Chondrocyte (in vitro differentiated cells): Measurements from ENCODE around the gene CNN1. TPM values are rescaled to one million over a fixed set of nuclear protein-coding genes. Genes with fewer than 3 reads are reported as not detected.
A peak's percentile ranks its signal among the peaks of the same experiment; 100 is the strongest.

ENCODE experiments used
- DNase-seq: peaks from one replicate; pipeline ENCODE4 v3.0.0; 2021; ENCODE audit warnings: mixed read lengths, low spot score
- H3K27ac Mint-ChIP-seq: one replicate; pipeline ENCODE4 v1.8.0; 2021; ENCODE audit warnings: mild to moderate bottlenecking, moderate library complexity, mixed read lengths; ENCODE audit not compliant: unreplicated experiment
- H3K27me3 Mint-ChIP-seq: 2 replicates; pipeline ENCODE4 v1.8.0; 2021; ENCODE audit warnings: low read depth, mixed read lengths
- H3K36me3 Mint-ChIP-seq: 2 replicates; pipeline ENCODE4 v1.8.0; 2021; ENCODE audit warnings: low read depth, mixed read lengths
- H3K4me1 Mint-ChIP-seq: 2 replicates; pipeline ENCODE4 v1.8.0; 2021; ENCODE audit warnings: low read depth, mild to moderate bottlenecking, mixed read lengths
- H3K4me3 Mint-ChIP-seq: one replicate; pipeline ENCODE4 v1.8.0; 2021; ENCODE audit warnings: mild to moderate bottlenecking, moderate library complexity, mixed read lengths; ENCODE audit not compliant: unreplicated experiment
- H3K9me3 Mint-ChIP-seq: 2 replicates; pipeline ENCODE4 v1.8.0; 2021; ENCODE audit warnings: low read depth, mixed read lengths
- CTCF ChIP-seq: fragments of 200-600 bp; sonication (generic); IDR thresholded peaks from 2 replicates; pipeline ENCODE4 v1.5.0; 2021; ENCODE audit warnings: antibody characterized with exemption, mild to moderate bottlenecking, moderate library complexity
- total RNA-seq: library from RNA; stranded (reverse); gene quantifications from 3 replicates; pipeline ENCODE4 v1.2.1, GENCODE V29; 2021

The CNN1 gene
- total RNA-seq, 1 donor from 2014 or later, result 199 TPM

DNA sequence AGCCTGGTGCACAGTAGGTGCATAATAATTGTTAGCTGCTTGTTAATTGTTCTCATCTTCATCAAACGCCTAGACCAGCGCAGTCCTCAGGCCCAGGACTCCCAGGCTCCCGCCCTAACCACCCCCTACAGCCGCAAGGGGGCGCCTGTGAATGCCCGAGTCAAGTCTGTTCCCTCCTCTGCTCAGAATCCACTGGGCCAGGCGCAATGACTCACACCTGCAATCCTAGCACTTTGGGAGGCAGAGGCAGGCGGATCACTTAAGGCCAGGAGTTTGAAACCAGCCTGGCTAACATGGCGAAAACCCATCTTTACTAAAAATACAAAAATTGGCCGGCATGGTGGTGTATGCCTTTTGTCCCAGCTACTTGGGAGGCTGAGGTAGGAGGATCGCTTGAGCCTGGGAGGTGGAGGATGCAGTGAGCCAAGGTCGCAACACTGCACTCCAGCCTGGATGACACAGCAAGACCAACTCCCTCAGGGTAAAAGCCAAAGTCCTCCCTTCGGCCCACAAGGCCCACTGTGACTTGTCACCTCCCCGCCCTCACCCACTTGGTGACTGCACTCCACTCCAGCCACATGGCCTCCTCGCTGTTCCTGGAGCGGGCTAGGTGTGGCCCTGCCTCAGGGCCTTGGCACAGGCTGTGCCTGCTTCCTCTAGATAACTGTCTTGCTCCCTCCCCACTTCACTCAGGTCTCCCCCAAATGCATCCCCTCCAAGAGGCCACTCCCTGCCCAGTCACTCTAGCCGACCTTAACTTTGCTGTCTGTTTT is 42.1 kb upstream of the CNN1 start:
- Mint-ChIP-seq H3K27ac (peak overlapping the region; percentile 59), H3K4me1 (no peaks in the 10 kb centered on the region), H3K4me3 (no peak overlapping the region), H3K9me3 (no peaks in the 10 kb centered on the region), H3K36me3 (peaks cover 8% of the 10 kb centered on the region), H3K27me3 (no peaks in the 10 kb centered on the region)
- peak; percentile 83 for TF ChIP-seq CTCF
- no peak for DNase-seq

GRCh38 chr19:11499220-11499726 is 39.4 kb upstream of the CNN1 start:
- no peaks in the 10 kb centered on the region for H3K27me3 Mint-ChIP-seq
- H3K9me3 Mint-ChIP-seq, result no peaks in the 10 kb centered on the region
- H3K4me1 Mint-ChIP-seq, result peaks cover under 1% of the 10 kb centered on the region

DNA sequence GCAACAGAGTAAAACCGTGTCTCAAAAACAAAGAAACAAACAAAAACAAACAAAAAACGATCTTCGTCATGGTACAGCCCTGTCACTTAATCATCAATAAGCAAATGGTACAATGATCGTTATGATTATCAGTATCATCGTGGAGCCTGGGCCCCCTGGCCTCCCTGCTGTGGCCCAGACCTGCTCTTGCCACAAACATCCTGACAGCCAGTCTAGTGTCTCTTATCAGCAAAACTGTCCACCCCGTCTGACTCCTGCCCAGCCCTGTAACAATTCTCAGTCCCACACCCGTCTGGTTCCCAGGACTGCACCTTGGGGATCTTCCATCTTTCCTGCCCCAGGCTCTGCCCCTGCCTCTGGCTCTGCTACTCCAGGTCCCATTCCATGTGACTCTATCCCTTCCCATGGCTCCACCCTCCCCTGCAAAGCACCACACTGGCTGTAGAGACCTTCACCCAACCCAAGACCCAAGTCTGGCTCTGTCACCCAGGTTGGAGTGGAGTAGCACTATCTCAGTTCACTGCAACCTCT is 38.7 kb upstream of the CNN1 start:
- Mint-ChIP-seq H3K27me3 (no peaks in the 10 kb centered on the region), H3K36me3 (peaks cover 10% of the 10 kb centered on the region), H3K4me3 (no peak overlapping the region), H3K9me3 (no peaks in the 10 kb centered on the region), H3K27ac (no peak overlapping the region), H3K4me1 (peaks cover 7% of the 10 kb centered on the region)
- no peak for DNase-seq
- TF ChIP-seq CTCF, result no peak

More at GRCh38 chr19:11499220-11499726, 39.4 kb upstream of the CNN1 start:
- Mint-ChIP-seq H3K36me3 (peaks cover 11% of the 10 kb centered on the region), H3K4me3 (no peak overlapping the region), H3K27ac (no peak overlapping the region)
- DNase-seq, result no peak
- TF ChIP-seq CTCF, result no peak

DNA sequence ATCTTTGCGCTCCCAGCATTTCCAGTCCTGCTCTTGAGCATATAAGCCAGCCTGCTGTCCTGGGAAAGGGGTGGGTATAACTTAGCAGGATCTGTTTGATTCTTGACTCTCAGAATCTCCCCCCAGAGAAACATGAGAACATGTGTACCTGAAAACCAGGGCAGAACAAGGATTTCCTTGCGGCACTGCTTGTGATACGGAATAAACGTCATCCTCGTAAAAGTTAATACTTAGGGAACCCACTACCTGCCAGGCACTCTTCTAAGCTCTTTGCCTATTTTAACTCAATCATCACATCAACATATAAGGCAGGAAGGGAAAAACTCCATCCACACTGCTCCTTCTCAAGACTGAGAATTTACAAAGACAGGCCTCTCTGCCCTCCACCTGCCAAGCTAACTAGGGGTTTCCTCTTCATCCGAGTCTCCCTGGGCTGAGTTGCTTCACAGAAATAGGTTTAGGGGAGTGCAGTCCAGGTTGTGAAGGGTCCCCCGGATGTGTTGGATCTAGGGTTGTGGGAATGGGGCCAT is 34.1 kb upstream of the CNN1 start:
- H3K4me1 Mint-ChIP-seq, result peaks cover 16% of the 10 kb centered on the region
- H3K4me3 Mint-ChIP-seq, result peak overlapping the region; percentile 83
- peaks cover 5% of the 10 kb centered on the region for H3K36me3 Mint-ChIP-seq
- TF ChIP-seq CTCF, result no peak
- no peaks in the 10 kb centered on the region for H3K9me3 Mint-ChIP-seq
- H3K27ac Mint-ChIP-seq, result peak overlapping the region; percentile 79
- H3K27me3 Mint-ChIP-seq, result no peaks in the 10 kb centered on the region
- DNase-seq, result no peak

DNA sequence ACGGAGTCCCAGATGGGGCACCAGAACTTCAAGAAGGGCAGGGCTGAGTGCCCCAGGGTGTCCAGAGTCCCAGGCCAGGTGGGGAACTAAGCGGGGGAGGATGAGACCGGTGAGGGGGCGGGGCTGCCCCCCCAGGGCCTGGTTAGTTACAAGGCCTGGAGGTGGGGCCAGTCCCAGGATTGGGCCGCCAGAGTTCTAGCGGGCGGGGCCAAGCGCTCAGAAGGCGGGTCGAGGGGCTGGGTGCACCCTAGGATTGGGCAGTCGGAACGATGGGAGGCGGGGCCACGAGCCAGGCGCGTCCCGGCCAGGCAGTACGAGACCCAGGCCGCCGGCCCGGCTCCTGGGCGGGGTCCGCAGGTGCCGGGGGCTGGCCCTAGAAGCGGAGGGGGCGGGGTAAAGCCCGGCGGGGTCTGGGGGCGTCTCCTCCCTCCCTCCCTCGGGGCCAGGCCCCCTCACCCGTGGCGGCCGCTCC is 33.6 kb upstream of the CNN1 start:
- Mint-ChIP-seq H3K9me3 (no peaks in the 10 kb centered on the region), H3K27ac (peak overlapping the region; percentile 79), H3K27me3 (no peaks in the 10 kb centered on the region)

More for the DNA sequence above, 33.6 kb upstream of the CNN1 start:
- Mint-ChIP-seq H3K4me1 (peaks cover 16% of the 10 kb centered on the region), H3K36me3 (peaks cover 3% of the 10 kb centered on the region), H3K4me3 (peak overlapping the region; percentile 83)
- DNase-seq, result no peak
- TF ChIP-seq CTCF, result no peak
